ENCODE measurements around the gene MTARC2.

The MTARC2 gene

DNA sequence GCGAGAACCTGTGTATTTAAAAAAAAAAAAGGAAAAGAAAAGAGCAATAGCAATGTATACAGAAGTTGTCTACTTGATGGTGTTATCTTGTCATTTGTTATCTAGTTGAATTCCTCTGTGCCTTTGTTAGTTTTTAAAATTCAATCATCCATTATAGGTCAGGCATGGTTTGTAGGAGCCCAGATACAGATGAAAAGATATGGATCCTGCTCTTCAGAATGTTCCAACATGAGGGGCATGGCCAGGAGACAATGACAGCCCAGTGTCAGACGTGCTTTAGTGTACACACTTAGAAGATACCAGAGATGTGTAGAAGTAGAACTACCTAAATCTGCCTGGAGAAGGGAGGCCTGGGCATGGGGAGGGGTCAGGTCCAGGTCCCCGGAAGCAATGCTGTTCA is 16.6 kb downstream of the MTARC2 start:
- no peak overlapping the region for H3K4me3 ChIP-seq (ENCODE audit: low read depth, low read length)
- no peak for DNase-seq (ENCODE audit: low read depth)
- TF ChIP-seq, protein P1, sequence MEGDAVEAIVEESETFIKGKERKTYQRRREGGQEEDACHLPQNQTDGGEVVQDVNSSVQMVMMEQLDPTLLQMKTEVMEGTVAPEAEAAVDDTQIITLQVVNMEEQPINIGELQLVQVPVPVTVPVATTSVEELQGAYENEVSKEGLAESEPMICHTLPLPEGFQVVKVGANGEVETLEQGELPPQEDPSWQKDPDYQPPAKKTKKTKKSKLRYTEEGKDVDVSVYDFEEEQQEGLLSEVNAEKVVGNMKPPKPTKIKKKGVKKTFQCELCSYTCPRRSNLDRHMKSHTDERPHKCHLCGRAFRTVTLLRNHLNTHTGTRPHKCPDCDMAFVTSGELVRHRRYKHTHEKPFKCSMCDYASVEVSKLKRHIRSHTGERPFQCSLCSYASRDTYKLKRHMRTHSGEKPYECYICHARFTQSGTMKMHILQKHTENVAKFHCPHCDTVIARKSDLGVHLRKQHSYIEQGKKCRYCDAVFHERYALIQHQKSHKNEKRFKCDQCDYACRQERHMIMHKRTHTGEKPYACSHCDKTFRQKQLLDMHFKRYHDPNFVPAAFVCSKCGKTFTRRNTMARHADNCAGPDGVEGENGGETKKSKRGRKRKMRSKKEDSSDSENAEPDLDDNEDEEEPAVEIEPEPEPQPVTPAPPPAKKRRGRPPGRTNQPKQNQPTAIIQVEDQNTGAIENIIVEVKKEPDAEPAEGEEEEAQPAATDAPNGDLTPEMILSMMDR (IDR thresholded peaks at IDR 0.05; ENCODE audit: control insufficient read depth, extremely low read depth, insufficient read depth), result no peak

DNA sequence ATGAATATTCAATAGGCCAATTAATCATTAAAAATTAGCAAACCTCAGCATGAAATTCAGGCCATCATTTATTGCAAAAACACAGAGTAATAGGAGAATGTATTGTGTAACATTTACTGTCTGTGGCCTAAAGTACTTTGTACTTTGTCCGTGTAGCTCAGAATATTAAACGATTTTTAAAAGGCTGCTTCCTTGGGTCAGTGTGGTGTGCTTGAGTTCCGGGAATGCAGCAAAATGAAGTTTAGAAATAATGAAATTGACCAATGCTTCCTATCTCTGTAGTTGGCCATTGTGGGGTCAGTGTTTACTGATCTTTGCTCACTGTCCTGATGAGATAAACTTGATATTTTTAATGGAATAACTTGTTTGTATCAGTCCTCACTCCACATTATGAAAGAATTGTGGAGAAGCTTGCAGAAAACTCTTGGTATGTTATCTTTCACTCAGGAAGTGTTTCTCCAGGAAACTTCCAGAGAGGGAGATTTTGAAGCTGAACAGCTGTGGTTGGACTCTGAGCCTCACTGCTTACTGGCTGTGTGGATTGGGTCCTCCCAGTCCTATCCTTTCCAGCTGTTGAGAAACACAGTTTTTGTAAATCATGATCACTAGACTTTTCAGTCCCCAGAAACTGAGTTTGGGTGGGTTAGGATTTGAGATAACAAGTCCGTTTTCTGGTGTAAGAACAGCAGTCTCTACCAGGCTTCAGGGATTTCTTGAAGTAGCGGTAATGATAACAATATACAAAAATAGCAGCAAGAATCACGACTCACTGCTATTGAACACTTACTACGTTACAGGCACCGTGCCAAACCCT is 19.4 kb downstream of the MTARC2 start:
- H3K4me3 ChIP-seq (ENCODE audit: low read depth, low read length), result no peak overlapping the region
- TF ChIP-seq, protein P1 (IDR thresholded peaks at IDR 0.05; ENCODE audit: control insufficient read depth, extremely low read depth, insufficient read depth), result no peak
- no peak for DNase-seq (ENCODE audit: low read depth)

DNA sequence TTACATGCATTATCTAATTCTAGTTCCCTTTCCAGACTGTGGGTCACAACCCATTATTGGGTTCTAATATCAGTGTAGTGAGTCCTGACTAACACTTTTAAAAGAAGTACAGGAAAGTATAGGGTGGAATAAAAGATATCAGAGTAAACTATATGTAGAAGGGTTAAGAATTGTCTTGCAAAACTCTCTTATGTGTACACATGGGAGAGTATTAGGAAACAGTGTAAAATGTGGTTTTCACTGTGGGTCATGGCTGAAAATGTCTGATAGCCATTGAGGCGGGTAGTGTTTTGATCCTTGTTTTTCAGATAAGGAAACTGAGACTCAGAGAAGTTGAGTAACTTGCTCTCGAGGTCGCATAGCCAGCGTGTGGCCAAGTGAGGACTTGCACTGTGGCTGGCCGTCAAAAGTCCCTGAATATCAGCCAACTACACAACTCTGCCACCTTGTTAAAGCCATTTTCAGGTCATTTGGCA is 20.0 kb downstream of the MTARC2 start:
- TF ChIP-seq, protein P1 (IDR thresholded peaks at IDR 0.05; ENCODE audit: control insufficient read depth, extremely low read depth, insufficient read depth), result no peak
- H3K4me3 ChIP-seq (ENCODE audit: low read depth, low read length), result no peak overlapping the region
- DNase-seq (ENCODE audit: low read depth), result no peak

DNA sequence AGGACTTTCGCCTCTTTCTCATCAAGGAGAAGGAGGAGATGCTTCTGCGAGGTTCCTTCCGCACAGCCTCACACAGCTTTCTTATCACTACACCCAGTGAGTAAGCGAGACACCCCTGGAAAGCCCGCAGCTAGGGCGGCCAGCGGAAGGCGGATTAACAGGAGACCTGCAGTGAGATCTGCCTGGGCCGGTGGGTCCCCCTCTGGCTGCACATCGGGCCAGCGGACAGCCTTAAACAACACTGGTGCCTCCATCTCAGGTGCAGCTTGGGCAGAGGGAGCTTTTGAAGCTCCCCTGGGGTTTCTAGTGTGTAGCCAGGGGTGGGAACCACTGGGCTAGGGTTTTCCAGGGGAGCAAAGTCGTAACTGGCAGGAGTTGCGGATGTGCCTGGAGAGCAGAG is 21.1 kb downstream of the MTARC2 start:
- TF ChIP-seq, protein P1 (IDR thresholded peaks at IDR 0.05; ENCODE audit: control insufficient read depth, extremely low read depth, insufficient read depth), result no peak
- no peak overlapping the region for H3K4me3 ChIP-seq (ENCODE audit: low read depth, low read length)
- no peak for DNase-seq (ENCODE audit: low read depth)

DNA sequence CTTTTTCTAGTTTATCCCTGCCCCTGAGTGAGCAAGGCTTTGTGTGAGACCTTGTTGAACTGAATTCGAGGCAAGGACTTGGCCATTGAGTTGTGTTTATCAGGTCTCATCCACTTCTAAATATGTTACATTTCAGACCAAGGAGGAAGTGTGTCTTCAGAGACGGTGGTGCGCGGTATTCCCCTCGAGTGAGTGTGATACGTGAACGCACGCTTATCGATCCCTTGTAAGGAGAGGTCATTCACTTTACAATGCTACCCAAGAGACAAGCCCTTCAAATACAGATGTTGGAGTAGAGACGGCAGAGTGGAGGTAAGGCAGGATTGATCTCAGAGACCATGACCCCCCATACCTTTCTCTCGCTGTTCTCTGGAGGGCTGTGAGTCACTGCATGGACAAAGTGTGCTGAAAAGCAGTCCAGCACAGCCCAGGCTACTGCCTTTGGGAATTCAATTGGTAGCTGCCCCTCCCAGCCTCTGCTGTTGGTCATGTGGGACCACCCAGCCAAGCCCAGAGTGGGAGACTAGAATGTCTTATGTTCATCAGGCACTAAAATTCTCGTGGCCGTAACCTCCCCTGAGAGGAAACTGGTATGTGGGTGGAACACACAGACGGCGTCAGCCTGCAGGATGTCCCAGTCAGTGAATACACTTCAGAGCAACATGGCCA is 22.3 kb downstream of the MTARC2 start:
- no peak overlapping the region for H3K4me3 ChIP-seq (ENCODE audit: low read depth, low read length)
- TF ChIP-seq, protein P1 (IDR thresholded peaks at IDR 0.05; ENCODE audit: control insufficient read depth, extremely low read depth, insufficient read depth), result no peak
- no peak for DNase-seq (ENCODE audit: low read depth)

DNA sequence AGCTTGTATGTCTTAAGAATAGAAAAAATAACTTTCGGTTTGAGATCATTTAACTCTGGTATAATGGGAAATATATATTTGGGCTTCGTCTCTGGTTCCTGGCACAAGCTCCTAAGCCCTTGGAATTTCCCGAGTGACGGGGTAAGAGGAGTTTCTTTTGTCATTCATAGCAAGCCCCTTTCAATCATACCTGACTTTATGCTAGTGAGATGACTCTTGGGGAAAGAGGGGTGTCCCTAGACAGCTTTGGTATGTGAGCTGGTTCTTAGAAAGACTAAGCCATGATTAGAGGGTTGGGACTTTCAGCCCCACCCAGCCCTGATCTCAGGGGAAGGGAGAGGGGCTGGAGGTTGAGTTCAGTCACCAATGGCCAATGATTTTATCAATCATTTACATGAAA is 24.7 kb downstream of the MTARC2 start:
- DNase-seq (ENCODE audit: low read depth), result no peak
- TF ChIP-seq, protein P1 (IDR thresholded peaks at IDR 0.05; ENCODE audit: control insufficient read depth, extremely low read depth, insufficient read depth), result no peak
- H3K4me3 ChIP-seq (ENCODE audit: low read depth, low read length), result no peak overlapping the region

Data from LNCaP clone FGC (cell line).